GM12878 (cell line): Measurements from ENCODE around the gene C5orf15. TPM values are rescaled to one million over a fixed set of nuclear protein-coding genes. Genes with fewer than 3 reads are reported as not detected.

Source experiments
- MTA3 ChIP-seq: IDR thresholded peaks from 2 replicates; pipeline ENCODE4 v1.6.1; 2012; ENCODE audit warnings: low read length, inconsistent platforms, borderline replicate concordance
- RCOR1 ChIP-seq: conservative IDR thresholded peaks from 2 replicates; pipeline ENCODE4 v1.6.1; 2012; ENCODE audit warnings: low read depth, low read length, improper control_type of control experiment
- polyA plus RNA-seq, 11 experiments: library from polyadenylated mRNA; depleted of rRNA in 4 of 11; unstranded in 6 of 11; stranded (reverse) in 5 of 11; fragments of >200 nt; fragmentation: Nextera tagmentation in 4 of 11; fragmentation: Illumina TruSeq in 1 of 11; extraction: Ambion mirVana in 4 of 11; extraction: Trizol in 1 of 11; gene quantifications; 1 replicate in 1 of 11; 2 replicates in 10 of 11; pipeline versions ENCODE4 v1.2.1 to v1.2.3, GENCODE V29; 2011 to 2016; ENCODE audit warnings: inconsistent platforms in 2 of 11, missing spikeins in 2 of 11, low read depth in 1 of 11
- total RNA-seq, 4 experiments: library from RNA; depleted of rRNA in 3 of 4; stranded (reverse); fragments of >200 nt in 3 of 4; fragmentation: Illumina TruSeq in 1 of 4; extraction: Trizol in 1 of 4; gene quantifications; 2 replicates each; pipeline versions ENCODE4 v1.2.1 to v1.2.3, GENCODE V29; 2013 to 2021
- TF ChIP-seq, protein P1 (sequence below): IDR thresholded peaks from 2 replicates; pipeline ENCODE4 v1.6.1; 2011; ENCODE audit warnings: mild to moderate bottlenecking, low read depth, low read length, moderate library complexity; ENCODE audit not compliant: insufficient replicate concordance
- TF ChIP-seq, protein P2 (sequence below): fragments of 450-650 bp; IDR thresholded peaks from 2 replicates; pipeline ENCODE4 v1.6.1; 2017; ENCODE audit warnings: mild to moderate bottlenecking, moderate library complexity

C5orf15 gene
- total and polyA plus RNA-seq, 10 of the 15 experiments (the other 5 are each of a cell fraction or from before 2014, with no cell fraction given): 21.7 to 69.6 (median 46.0) TPM

DNA sequence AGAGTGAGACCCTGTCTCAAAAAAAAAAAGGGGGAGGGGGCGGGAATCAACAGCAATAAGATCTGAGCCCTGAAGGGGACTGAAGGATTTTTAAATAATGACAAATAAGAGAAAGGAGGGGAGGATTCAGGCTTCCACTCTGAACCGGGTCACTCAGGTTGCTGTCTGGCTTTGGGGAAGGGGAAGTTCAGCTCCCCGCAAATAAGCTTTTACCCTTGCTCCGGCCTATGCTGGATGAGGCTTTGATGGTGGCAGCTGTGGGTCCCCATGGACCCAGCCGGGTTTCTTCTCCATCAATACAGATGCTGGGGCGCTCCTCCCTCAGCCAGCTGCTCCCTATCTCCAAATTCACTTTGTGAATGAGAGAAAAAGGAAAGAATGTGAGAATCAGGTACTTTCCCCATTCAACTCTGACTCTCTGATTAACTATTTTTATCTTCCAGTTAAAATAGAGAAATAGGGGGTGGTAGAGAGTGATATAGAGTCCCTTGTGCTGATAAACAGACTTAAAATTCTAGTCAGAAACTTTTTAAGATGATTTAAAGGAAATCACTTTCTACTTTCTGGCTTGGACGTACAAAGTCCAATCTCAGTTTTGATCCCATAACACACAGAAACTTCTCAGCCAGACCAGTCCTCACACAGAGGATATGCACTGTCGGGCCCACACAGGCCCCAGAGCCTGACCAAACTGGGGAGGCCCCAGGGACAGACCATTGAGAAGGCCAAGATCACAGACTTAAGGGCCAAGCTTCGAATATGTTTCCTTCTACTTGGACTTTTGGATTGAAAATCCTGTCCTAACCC is 39.6 kb downstream of the C5orf15 start (continued):
- TF ChIP-seq, protein P1, sequence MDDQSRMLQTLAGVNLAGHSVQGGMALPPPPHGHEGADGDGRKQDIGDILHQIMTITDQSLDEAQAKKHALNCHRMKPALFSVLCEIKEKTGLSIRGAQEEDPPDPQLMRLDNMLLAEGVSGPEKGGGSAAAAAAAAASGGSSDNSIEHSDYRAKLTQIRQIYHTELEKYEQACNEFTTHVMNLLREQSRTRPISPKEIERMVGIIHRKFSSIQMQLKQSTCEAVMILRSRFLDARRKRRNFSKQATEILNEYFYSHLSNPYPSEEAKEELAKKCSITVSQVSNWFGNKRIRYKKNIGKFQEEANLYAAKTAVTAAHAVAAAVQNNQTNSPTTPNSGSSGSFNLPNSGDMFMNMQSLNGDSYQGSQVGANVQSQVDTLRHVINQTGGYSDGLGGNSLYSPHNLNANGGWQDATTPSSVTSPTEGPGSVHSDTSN: no peak
- TF ChIP-seq MTA3 (0 out of 2 replicates have a peak, but pooled peaks have one; percentile 55), RCOR1 (0 out of 2 replicates have a peak, but pooled peaks have one; percentile 23)
- TF ChIP-seq, protein P2, sequence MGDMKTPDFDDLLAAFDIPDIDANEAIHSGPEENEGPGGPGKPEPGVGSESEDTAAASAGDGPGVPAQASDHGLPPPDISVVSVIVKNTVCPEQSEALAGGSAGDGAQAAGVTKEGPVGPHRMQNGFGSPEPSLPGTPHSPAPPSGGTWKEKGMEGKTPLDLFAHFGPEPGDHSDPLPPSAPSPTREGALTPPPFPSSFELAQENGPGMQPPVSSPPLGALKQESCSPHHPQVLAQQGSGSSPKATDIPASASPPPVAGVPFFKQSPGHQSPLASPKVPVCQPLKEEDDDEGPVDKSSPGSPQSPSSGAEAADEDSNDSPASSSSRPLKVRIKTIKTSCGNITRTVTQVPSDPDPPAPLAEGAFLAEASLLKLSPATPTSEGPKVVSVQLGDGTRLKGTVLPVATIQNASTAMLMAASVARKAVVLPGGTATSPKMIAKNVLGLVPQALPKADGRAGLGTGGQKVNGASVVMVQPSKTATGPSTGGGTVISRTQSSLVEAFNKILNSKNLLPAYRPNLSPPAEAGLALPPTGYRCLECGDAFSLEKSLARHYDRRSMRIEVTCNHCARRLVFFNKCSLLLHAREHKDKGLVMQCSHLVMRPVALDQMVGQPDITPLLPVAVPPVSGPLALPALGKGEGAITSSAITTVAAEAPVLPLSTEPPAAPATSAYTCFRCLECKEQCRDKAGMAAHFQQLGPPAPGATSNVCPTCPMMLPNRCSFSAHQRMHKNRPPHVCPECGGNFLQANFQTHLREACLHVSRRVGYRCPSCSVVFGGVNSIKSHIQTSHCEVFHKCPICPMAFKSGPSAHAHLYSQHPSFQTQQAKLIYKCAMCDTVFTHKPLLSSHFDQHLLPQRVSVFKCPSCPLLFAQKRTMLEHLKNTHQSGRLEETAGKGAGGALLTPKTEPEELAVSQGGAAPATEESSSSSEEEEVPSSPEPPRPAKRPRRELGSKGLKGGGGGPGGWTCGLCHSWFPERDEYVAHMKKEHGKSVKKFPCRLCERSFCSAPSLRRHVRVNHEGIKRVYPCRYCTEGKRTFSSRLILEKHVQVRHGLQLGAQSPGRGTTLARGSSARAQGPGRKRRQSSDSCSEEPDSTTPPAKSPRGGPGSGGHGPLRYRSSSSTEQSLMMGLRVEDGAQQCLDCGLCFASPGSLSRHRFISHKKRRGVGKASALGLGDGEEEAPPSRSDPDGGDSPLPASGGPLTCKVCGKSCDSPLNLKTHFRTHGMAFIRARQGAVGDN: peak; percentile 84
- TF ChIP-seq, all 136 proteins: peak for 16
